Measurements from ENCODE around the gene ZNF277.
A peak's percentile ranks its signal among the peaks of the same experiment; 100 is the strongest.

ZNF277 gene

GRCh38 chr7:112192236-112193154 is 14.0 kb upstream of the ZNF277 start:
- H3K4me3 Mint-ChIP-seq = no peak overlapping the region
- no peak for ATAC-seq (replicated peaks)
- no peaks in the 10 kb centered on the region for H3K9me3 Mint-ChIP-seq
- no peaks in the 10 kb centered on the region for H3K36me3 Mint-ChIP-seq (ENCODE audit: insufficient read depth)
- H3K4me1 Mint-ChIP-seq (ENCODE audit: low read depth in 2 of 2) = no peaks in the 10 kb centered on the region
- DNase-seq = no peak
- H3K27ac Mint-ChIP-seq = no peak overlapping the region
- H3K27me3 Mint-ChIP-seq = peaks cover 54 to 56% of the 10 kb centered on the region in 2 donors

GRCh38 chr7:112193915-112194502 is 12.5 kb upstream of the ZNF277 start:
- Mint-ChIP-seq H3K27me3 (peaks cover 68 to 70% of the 10 kb centered on the region in 2 donors), H3K4me1 (ENCODE audit: low read depth in 2 of 2) (no peaks in the 10 kb centered on the region), H3K4me3 (no peak overlapping the region), H3K27ac (no peak overlapping the region), H3K9me3 (no peaks in the 10 kb centered on the region), H3K36me3 (ENCODE audit: insufficient read depth) (no peaks in the 10 kb centered on the region)
- ATAC-seq (replicated peaks) = no peak
- no peak for DNase-seq

DNA sequence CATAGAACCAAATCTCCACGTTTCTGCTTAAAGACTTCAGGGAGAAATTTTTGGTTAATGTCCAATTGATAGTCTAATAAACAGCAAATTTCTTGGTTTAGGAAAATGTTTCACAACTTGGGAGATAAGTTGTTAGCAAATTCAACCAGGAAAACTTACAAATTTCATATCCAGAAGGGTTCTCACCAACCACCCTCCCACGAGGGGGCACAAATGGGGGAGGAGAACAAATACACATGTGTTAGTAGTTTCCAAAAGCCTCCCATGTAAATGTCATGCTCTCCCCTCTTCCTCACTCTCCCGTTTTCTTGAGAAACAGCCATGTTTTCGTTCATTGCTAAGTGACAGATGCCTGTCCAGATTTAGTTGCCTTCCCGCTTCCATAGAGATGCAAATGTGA is 10.8 kb upstream of the ZNF277 start:
- peaks cover 70 to 74% of the 10 kb centered on the region in 2 donors for H3K27me3 Mint-ChIP-seq
- H3K27ac Mint-ChIP-seq = no peak overlapping the region
- ATAC-seq (replicated peaks) = no peak

DNA sequence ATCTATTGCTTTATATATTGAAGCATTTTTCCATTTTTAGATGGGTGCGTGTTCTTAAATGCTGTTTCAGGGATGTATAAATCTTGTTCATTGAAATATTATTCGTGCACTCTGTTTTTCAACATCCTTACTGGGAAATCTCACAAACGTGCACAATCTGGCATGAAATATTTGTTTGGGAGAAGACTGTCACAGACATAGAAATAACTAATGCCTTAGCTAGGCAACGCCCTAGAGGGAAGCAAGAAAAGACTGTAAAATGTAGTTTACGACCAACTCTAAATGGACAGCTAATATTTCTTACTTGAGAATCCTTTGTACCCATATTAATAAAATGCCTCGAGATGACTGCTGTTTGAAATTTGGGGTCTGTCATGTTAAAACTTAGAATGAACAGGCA is 9.2 kb upstream of the ZNF277 start:
- Mint-ChIP-seq H3K4me1 (ENCODE audit: low read depth in 2 of 2) (no peaks in the 10 kb centered on the region), H3K27me3 (peaks cover 77 to 84% of the 10 kb centered on the region in 2 donors), H3K36me3 (ENCODE audit: insufficient read depth) (no peaks in the 10 kb centered on the region), H3K9me3 (no peaks in the 10 kb centered on the region), H3K4me3 (no peak overlapping the region), H3K27ac (no peak overlapping the region)
- DNase-seq = no peak
- ATAC-seq (replicated peaks) = no peak

More for the DNA sequence above, 10.8 kb upstream of the ZNF277 start:
- Mint-ChIP-seq H3K4me3 (no peak overlapping the region), H3K4me1 (ENCODE audit: low read depth in 2 of 2) (no peaks in the 10 kb centered on the region), H3K36me3 (ENCODE audit: insufficient read depth) (no peaks in the 10 kb centered on the region), H3K9me3 (no peaks in the 10 kb centered on the region)
- no peak for DNase-seq

GRCh38 chr7:112199035-112199655 is 7.3 kb upstream of the ZNF277 start:
- DNase-seq (no peak), ATAC-seq (replicated peaks) (no peak)
- H3K27me3 Mint-ChIP-seq = peaks cover 83 to 84% of the 10 kb centered on the region in 2 donors
- H3K4me3 Mint-ChIP-seq = no peak overlapping the region
- no peak overlapping the region for H3K27ac Mint-ChIP-seq
- no peaks in the 10 kb centered on the region for H3K36me3 Mint-ChIP-seq (ENCODE audit: insufficient read depth)
- peaks cover 3 to 7% of the 10 kb centered on the region in 2 donors for H3K4me1 Mint-ChIP-seq (ENCODE audit: low read depth in 2 of 2)
- no peaks in the 10 kb centered on the region for H3K9me3 Mint-ChIP-seq

DNA sequence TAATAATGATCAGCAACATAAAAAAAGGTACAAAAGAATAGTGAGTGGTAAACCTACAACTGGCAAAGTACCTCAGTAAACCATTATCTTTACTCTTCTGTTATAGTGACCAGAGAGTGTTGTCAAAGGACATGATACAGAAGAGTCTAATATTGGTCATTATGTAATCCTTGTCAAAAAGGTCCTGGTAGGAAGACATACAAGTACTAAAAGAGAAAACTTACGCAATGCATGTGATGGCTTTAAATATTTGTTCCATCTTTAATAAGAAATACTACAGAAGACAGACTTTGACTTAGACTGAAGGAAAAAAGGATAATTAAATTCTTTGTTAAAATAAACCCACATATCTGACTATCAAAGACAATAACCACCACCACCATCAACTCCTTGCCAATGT is 6.8 kb upstream of the ZNF277 start:
- Mint-ChIP-seq H3K36me3 (ENCODE audit: insufficient read depth) (no peaks in the 10 kb centered on the region), H3K9me3 (no peaks in the 10 kb centered on the region), H3K4me1 (ENCODE audit: low read depth in 2 of 2) (peaks cover 7 to 11% of the 10 kb centered on the region in 2 donors), H3K4me3 (no peak overlapping the region), H3K27ac (no peak overlapping the region), H3K27me3 (peaks cover 86 to 88% of the 10 kb centered on the region in 2 donors)
- DNase-seq = no peak
- no peak for ATAC-seq (replicated peaks)

GRCh38 chr7:112201411-112201810 is 5.1 kb upstream of the ZNF277 start:
- no peak for ATAC-seq (replicated peaks)
- Mint-ChIP-seq H3K27ac (no peak overlapping the region), H3K36me3 (ENCODE audit: insufficient read depth) (peaks cover 2% of the 10 kb centered on the region), H3K27me3 (peaks cover 75 to 76% of the 10 kb centered on the region in 2 donors), H3K4me3 (no peak overlapping the region), H3K9me3 (no peaks in the 10 kb centered on the region), H3K4me1 (ENCODE audit: low read depth in 2 of 2) (peaks cover 13 to 22% of the 10 kb centered on the region in 2 donors)
- DNase-seq = no peak

DNA sequence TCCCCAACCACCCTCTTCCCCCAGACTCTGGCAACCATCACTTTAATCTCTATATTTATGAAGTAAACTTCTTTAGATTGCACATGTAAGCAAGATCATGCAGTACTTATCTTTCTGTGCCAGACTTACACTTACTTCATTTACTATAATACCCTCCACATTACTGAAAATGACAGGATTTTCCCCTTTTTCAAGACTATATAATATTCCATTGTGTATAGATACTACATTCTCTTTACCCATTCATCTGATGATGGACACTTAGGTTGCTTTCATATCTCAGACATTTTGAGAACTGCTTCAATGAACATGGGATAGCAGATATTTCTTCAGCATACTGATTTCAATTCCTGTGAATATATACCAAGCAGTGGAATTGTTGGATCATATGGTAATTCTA is 4.7 kb upstream of the ZNF277 start:
- Mint-ChIP-seq H3K9me3 (no peaks in the 10 kb centered on the region), H3K36me3 (ENCODE audit: insufficient read depth) (peaks cover 7% of the 10 kb centered on the region), H3K4me3 (no peak overlapping the region), H3K4me1 (ENCODE audit: low read depth in 2 of 2) (peaks cover 17 to 24% of the 10 kb centered on the region in 2 donors), H3K27ac (no peak overlapping the region), H3K27me3 (peaks cover 71 to 72% of the 10 kb centered on the region in 2 donors)
- no peak for DNase-seq
- no peak for ATAC-seq (replicated peaks)

DNA sequence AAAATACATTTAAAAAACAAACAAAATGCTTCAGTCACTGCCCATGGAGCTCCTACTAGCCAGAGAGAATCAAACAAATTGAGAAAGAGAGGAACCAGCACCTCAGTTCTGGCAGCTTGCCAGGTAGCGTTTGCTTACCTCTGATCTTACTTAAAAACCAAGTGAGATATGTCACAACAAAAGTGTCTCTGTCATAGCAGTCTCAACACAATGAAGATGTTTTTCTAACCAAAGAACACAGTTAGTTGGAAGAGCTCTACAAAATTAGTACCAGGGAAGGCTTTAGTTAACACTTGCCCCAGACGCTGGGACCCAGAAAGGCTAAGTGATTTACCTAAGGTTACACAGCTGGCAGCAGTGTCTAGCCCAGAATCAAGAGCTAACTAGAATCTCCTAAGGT is 3.7 kb upstream of the ZNF277 start:
- no peak overlapping the region for H3K27ac Mint-ChIP-seq
- ATAC-seq (replicated peaks) (no peak), DNase-seq (no peak)
- no peak overlapping the region for H3K4me3 Mint-ChIP-seq
- no peaks in the 10 kb centered on the region for H3K9me3 Mint-ChIP-seq
- peaks cover 20 to 34% of the 10 kb centered on the region in 2 donors for H3K4me1 Mint-ChIP-seq (ENCODE audit: low read depth in 2 of 2)
- peaks cover 61 to 62% of the 10 kb centered on the region in 2 donors for H3K27me3 Mint-ChIP-seq
- H3K36me3 Mint-ChIP-seq (ENCODE audit: insufficient read depth) = peaks cover 9% of the 10 kb centered on the region

GRCh38 chr7:112203365-112203739 is 3.1 kb upstream of the ZNF277 start:
- DNase-seq = no peak
- Mint-ChIP-seq H3K27ac (no peak overlapping the region), H3K9me3 (no peaks in the 10 kb centered on the region), H3K36me3 (ENCODE audit: insufficient read depth) (peaks cover 9% of the 10 kb centered on the region), H3K4me1 (ENCODE audit: low read depth in 2 of 2) (peaks cover 20 to 36% of the 10 kb centered on the region in 2 donors), H3K4me3 (no peak overlapping the region), H3K27me3 (peaks cover 56% of the 10 kb centered on the region in 2 donors)
- no peak for ATAC-seq (replicated peaks)

- Mint-ChIP-seq H3K27ac (peak overlapping the region in 1 of 2 donors; percentile 31), H3K36me3 (ENCODE audit: insufficient read depth) (peaks cover 11% of the 10 kb centered on the region), H3K4me1 (ENCODE audit: low read depth in 2 of 2) (peaks cover 20 to 41% of the 10 kb centered on the region in 2 donors), H3K4me3 (peak overlapping the region; percentile 99 to 100), H3K9me3 (no peaks in the 10 kb centered on the region), H3K27me3 (peaks cover 44 to 47% of the 10 kb centered on the region in 2 donors)
- ATAC-seq (replicated peaks) (no peak), DNase-seq (peak in 1 of 3 experiments; percentile 17)
Observed at GRCh38 chr7:112204499-112205342, 1.8 kb upstream of the ZNF277 start.

GRCh38 chr7:112205343-112206237 is 905 bp upstream of the ZNF277 start:
- Mint-ChIP-seq H3K9me3 (no peaks in the 10 kb centered on the region), H3K4me3 (peak overlapping the region; percentile 99 to 100), H3K4me1 (ENCODE audit: low read depth in 2 of 2) (peaks cover 20 to 41% of the 10 kb centered on the region in 2 donors), H3K36me3 (ENCODE audit: insufficient read depth) (peaks cover 11% of the 10 kb centered on the region), H3K27ac (peak overlapping the region; percentile 97 to 98), H3K27me3 (peaks cover 37 to 38% of the 10 kb centered on the region in 2 donors)
- ATAC-seq (replicated peaks) (peak; percentile 12), DNase-seq (peak; percentile 26 to 40 (median 27))
